GM12878 (cell line): Measurements from ENCODE around the gene KRTAP3-2. TPM values are rescaled to one million over a fixed set of nuclear protein-coding genes. Genes with fewer than 3 reads are reported as not detected.
A peak's percentile ranks its signal among the peaks of the same experiment; 100 is the strongest.
"Not testable (repeated sequence)": the region's sequence is repeated elsewhere in the genome, so short reads cannot be mapped to it uniquely, and the experiment has no call there.

Experiments used
- ATAC-seq: fragments of 200-7000 bp; cut with Tn5 transposase; 3 replicates; pipeline ENCODE4 v1.9.1; 2020; ENCODE audit warnings: mild to moderate bottlenecking, moderate library complexity
- Bru-seq: library from RNA; stranded (reverse); fragments of 400-500 nt; gene quantifications from one replicate; lab custom pipeline; 2021; lab: Mats Ljungman, UMichigan
- BruChase-seq, 2 experiments: library from RNA; stranded (reverse); fragments of 400-500 nt; gene quantifications; one replicate each; lab custom pipeline; 2021; lab: Mats Ljungman, UMichigan
- BruUV-seq: library from RNA; stranded (reverse); fragments of 400-500 nt; replicated peaks from 2 replicates; lab custom pipeline; 2021; lab: Mats Ljungman, UMichigan
- CTCF ChIA-PET: fragments of 300-600 bp; sonication (Branson Sonifier 250); formaldehyde crosslinking; extraction: SDS; loops from one replicate; lab custom pipeline; 2021; ENCODE audit warnings: inconsistent platforms; lab: Yijun Ruan, JAX
- POLR2A ChIA-PET: fragments of 350-600 bp; formaldehyde crosslinking; extraction: SDS; loops from one replicate; lab custom pipeline; 2021; ENCODE audit warnings: inconsistent platforms; lab: Charles Lee
- RAD21 ChIA-PET: fragments of 300-600 bp; sonication (Branson Sonifier 250); formaldehyde crosslinking; loops from one replicate; lab custom pipeline; 2023; ENCODE audit warnings: antibody characterized with exemption; ENCODE audit not compliant: unreplicated experiment; lab: Charles Lee
- SMC1A ChIA-PET: fragments of 300-600 bp; sonication (Branson Sonifier 250); formaldehyde crosslinking; loops from one replicate; lab custom pipeline; 2023; ENCODE audit not compliant: unreplicated experiment, uncharacterized antibody; lab: Charles Lee
- DNase-seq: peaks from one replicate; pipeline ENCODE4 v3.0.0-alpha.2; 2011; ENCODE audit warnings: low read depth, low spot score
- FAIRE-seq: peaks from 3 replicates; lab custom pipeline; 2011; peaks lifted over from hg19 to GRCh38; lab: Jason Lieb, UNC
- H2AFZ ChIP-seq: 2 replicates; pipeline ENCODE4 v1.6.0; 2011; ENCODE audit warnings: low read depth, low read length, control low read depth; ENCODE audit not compliant: control insufficient read depth
- H3K27ac ChIP-seq: 2 replicates; pipeline ENCODE4 v1.5.1; 2011; ENCODE audit warnings: control low read depth; ENCODE audit not compliant: control insufficient read depth, insufficient read depth
- H3K27me3 ChIP-seq, 2 experiments: replicated peaks in 1 of 2; 2 replicates each; pipeline versions ENCODE4 v1.6.0 to v1.6.1; 2011; ENCODE audit warnings: low read length in 1 of 2; ENCODE audit not compliant: control insufficient read depth in 2 of 2, insufficient read depth in 2 of 2
- H3K36me3 ChIP-seq, 2 experiments: 2 replicates each; pipeline ENCODE4 v1.5.1; 2011; ENCODE audit warnings: low read length in 1 of 2; ENCODE audit not compliant: control insufficient read depth in 2 of 2, insufficient read depth in 2 of 2
- H3K4me1 ChIP-seq: 2 replicates; pipeline ENCODE4 v1.6.1; 2011; ENCODE audit warnings: mild to moderate bottlenecking, low read length, moderate library complexity, mixed read lengths; ENCODE audit not compliant: control insufficient read depth, insufficient read depth
- H3K4me2 ChIP-seq: 2 replicates; pipeline ENCODE4 v1.6.0; 2011; ENCODE audit warnings: control low read depth; ENCODE audit not compliant: control insufficient read depth, insufficient read depth
- H3K4me3 ChIP-seq: fragments of 200-600 bp; sonication (generic); 2 replicates; pipeline ENCODE4 v1.5.1; 2016
- H3K79me2 ChIP-seq: 2 replicates; pipeline ENCODE4 v1.6.0; 2011; ENCODE audit warnings: low read length; ENCODE audit not compliant: control insufficient read depth, insufficient read depth
- H3K9ac ChIP-seq: 2 replicates; pipeline ENCODE4 v1.8.0; 2011; ENCODE audit warnings: low read length, control low read depth, mixed read lengths; ENCODE audit not compliant: control insufficient read depth, insufficient read depth
- H3K9me3 ChIP-seq: replicated peaks from 3 replicates; pipeline ENCODE4 v1.5.1; 2011; ENCODE audit warnings: mild to moderate bottlenecking, low read length; ENCODE audit not compliant: control insufficient read depth, insufficient read depth
- H4K20me1 ChIP-seq: 2 replicates; pipeline ENCODE4 v1.6.0; 2011; ENCODE audit not compliant: control insufficient read depth, insufficient read depth
- NR2F1 ChIP-seq: fragments of 450-650 bp; conservative IDR thresholded peaks from 2 replicates; pipeline ENCODE4 v1.6.1; 2017; ENCODE audit warnings: mild to moderate bottlenecking
- RUNX3 ChIP-seq: IDR thresholded peaks from 2 replicates; pipeline ENCODE4 v1.6.1; 2012; ENCODE audit warnings: low read length, inconsistent platforms
- SPI1 ChIP-seq: IDR thresholded peaks from 2 replicates; pipeline ENCODE4 v1.6.1; 2011; ENCODE audit warnings: low read depth, mild to moderate bottlenecking, low read length, moderate library complexity, borderline replicate concordance; ENCODE audit not compliant: insufficient read depth
- WGBS: methylation state at CpG from one replicate; pipeline ENCODE4 v1.1.6; 2016; ENCODE audit warnings: low lambda C conversion rate; ENCODE audit not compliant: insufficient replicate concordance, insufficient coverage; ENCODE audit errors: missing lambda C conversion rate; 5-methylcytosine and 5-hydroxymethylcytosine counted together
- in situ Hi-C: fragments of 300-500 bp; cut with MboI; formaldehyde crosslinking; loops from 9 replicates; pipeline ENCODE4 v1.14.3; 2018; ENCODE audit warnings: mixed read lengths
- intact Hi-C: fragments of 100-400 bp; cut with micrococcal nuclease; formaldehyde crosslinking; loops from one replicate; pipeline ENCODE4 v1.14.2; 2022; ENCODE audit not compliant: unreplicated experiment
- long read RNA-seq, 2 experiments: library from polyadenylated mRNA; unstranded; transcript quantifications; one replicate each; pipeline ENCODE4 v2.0.0, GENCODE V29; 2019 to 2020
- polyA minus RNA-seq, 3 experiments: library from RNA; depleted of rRNA, polyadenylated mRNA; stranded (reverse); fragments of >200 nt; gene quantifications; 2 replicates each; pipeline ENCODE4 v1.2.3, GENCODE V29; 2011
- polyA plus RNA-seq, 11 experiments: library from polyadenylated mRNA; depleted of rRNA in 4 of 11; unstranded in 6 of 11; stranded (reverse) in 5 of 11; fragments of >200 nt; fragmentation: Nextera tagmentation in 4 of 11; fragmentation: Illumina TruSeq in 1 of 11; extraction: Ambion mirVana in 4 of 11; extraction: Trizol in 1 of 11; gene quantifications; 1 replicate in 1 of 11; 2 replicates in 10 of 11; pipeline versions ENCODE4 v1.2.1 to v1.2.3, GENCODE V29; 2011 to 2016; ENCODE audit warnings: inconsistent platforms in 2 of 11, missing spikeins in 2 of 11, low read depth in 1 of 11
- total RNA-seq, 4 experiments: library from RNA; depleted of rRNA in 3 of 4; stranded (reverse); fragments of >200 nt in 3 of 4; fragmentation: Illumina TruSeq in 1 of 4; extraction: Trizol in 1 of 4; gene quantifications; 2 replicates each; pipeline versions ENCODE4 v1.2.1 to v1.2.3, GENCODE V29; 2013 to 2021

KRTAP3-2 gene
- total RNA-seq (2013; cell fraction: nucleolus; rRNA removed), result not detected in 2 replicates
- total RNA-seq (2014; rRNA removed), result not detected in 2 replicates
- total RNA-seq (2014; rRNA removed; fragmentation: Illumina TruSeq; extraction: Trizol), result not detected in 2 replicates
- not detected in 2 replicates for total RNA-seq (2021)
- polyA plus RNA-seq (2011; ENCODE audit: low read depth), result not detected
- not detected in 2 replicates for polyA plus RNA-seq (2011; rRNA removed)
- not detected in 2 replicates for polyA plus RNA-seq (2011; cell fraction: cytosol; rRNA removed)
- polyA plus RNA-seq (2011; cell fraction: nucleus; rRNA removed), result not detected in 2 replicates
- polyA plus RNA-seq (2012), result not detected in 2 replicates
- not detected in 2 replicates for polyA plus RNA-seq (2014; fragmentation: Illumina TruSeq; extraction: Trizol)
- not detected for polyA plus RNA-seq (2014; fragmentation: Nextera tagmentation; extraction: Ambion mirVana)
- not detected in 2 replicates for polyA plus RNA-seq (2014; rRNA removed)
- not detected for polyA plus RNA-seq (2016; fragmentation: Nextera tagmentation; extraction: Ambion mirVana)
- not detected in 2 replicates for polyA minus RNA-seq (2011; rRNA and poly(A)+ RNA removed)
- not detected in 2 replicates for polyA minus RNA-seq (2011; cell fraction: cytosol; rRNA and poly(A)+ RNA removed)
- polyA minus RNA-seq (2011; cell fraction: nucleus; rRNA and poly(A)+ RNA removed), result not detected in 2 replicates
- not detected for Bru-seq, nascent RNA
- not detected for BruChase-seq, experiment 1, labeled RNA remaining after a 6-hour chase
- not detected for BruChase-seq, experiment 2, labeled RNA remaining after a 2-hour chase
- long read RNA-seq, experiment 1, result 0 reads
- long read RNA-seq, experiment 2, result 0 reads

DNA sequence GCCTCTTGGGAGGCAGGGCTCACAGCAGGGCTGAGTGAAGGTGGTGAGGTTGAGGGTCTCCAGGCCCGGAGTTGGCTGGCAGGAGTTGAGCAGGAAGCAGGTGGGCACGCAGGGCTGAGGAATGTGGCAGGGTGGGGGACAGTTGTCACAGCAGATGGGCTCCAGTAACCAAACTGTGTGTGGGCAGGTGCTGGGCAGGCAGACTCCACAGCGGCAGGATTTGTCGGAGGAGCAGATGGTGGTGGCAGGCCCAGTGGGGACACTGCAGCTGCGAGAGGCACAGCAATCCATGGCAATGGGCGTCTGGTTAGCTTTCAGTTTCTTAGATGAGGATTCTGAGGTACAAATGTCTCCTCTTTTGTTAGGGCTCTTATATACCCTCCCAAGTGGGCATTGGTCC lies at the start of gene KRTAP3-2:
TSS of gene KRTAP3-2 (minus strand) at position 344 of the 400 bp plus-strand sequence. CDS start at position 291, 53 bp downstream.
- FAIRE-seq, BruUV-seq, POLR2A ChIA-PET, H3K4me1 ChIP-seq, RAD21 ChIA-PET, H3K79me2 ChIP-seq, H3K36me3 ChIP-seq, H3K27ac ChIP-seq, SMC1A ChIA-PET, ATAC-seq, intact Hi-C loops, H3K4me2 ChIP-seq, H3K9ac ChIP-seq, H2AFZ ChIP-seq, H4K20me1 ChIP-seq, in situ Hi-C loops, DNase-seq, H3K9me3 ChIP-seq, H3K27me3 ChIP-seq, H3K4me3 ChIP-seq, CTCF ChIA-PET: not testable (repeated sequence)
- WGBS, result 46% methylated on average over 4 of the region's 6 CpGs

DNA sequence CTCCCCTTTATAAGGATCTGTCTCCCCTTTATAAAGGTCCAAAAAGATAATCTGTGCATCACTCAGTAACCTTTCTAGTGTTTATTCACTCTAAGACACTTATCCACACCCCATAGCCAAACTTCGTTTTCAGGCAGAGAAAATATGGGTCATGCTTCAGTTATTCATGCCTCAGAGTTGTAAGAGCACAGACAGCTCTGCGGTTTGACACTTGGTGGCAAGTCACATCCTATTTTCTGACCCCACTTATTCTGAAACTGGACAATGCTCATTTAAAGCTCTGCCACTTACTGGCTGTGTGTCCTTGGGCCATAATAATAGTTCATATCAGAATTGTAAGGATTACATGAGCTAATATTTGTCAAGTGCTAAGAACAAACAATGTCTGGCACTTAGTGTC lies 49.4 kb upstream of the KRTAP3-2 start:
- BruUV-seq, result no TSS peak
- RAD21 ChIA-PET, result no interaction called here
- peak; percentile 59 for ATAC-seq
- peak; percentile 38 for FAIRE-seq
- no peaks in the 10 kb centered on the region for H4K20me1 ChIP-seq
- no peaks in the 10 kb centered on the region for H3K79me2 ChIP-seq
- no peaks in the 10 kb centered on the region for H3K9me3 ChIP-seq
- 2% methylated on average over 2 of the region's 2 CpGs for WGBS
- in situ Hi-C loops (no loop called here), intact Hi-C loops (no loop called here)
- no peak for DNase-seq
- SMC1A ChIA-PET, result no interaction called here
- no peak overlapping the region for H3K4me2 ChIP-seq
- no peak overlapping the region for H3K27ac ChIP-seq
- TF ChIP-seq SPI1 (no peak), RUNX3 (peak; percentile 44), NR2F1 (peak; percentile 63)
- no peak overlapping the region for H3K9ac ChIP-seq
- H3K27me3 ChIP-seq, result no peaks in the 10 kb centered on the region; a peak in 1 of 4 replicates
- H3K4me3 ChIP-seq, result no peak overlapping the region
- no peaks in the 10 kb centered on the region for H3K36me3 ChIP-seq
- no peaks in the 10 kb centered on the region for H3K4me1 ChIP-seq
- H2AFZ ChIP-seq, result no peak overlapping the region
- POLR2A ChIA-PET, result no interaction called here
- CTCF ChIA-PET, result no interaction called here
